H1 (cell line): ENCODE results near the gene DCAF6. TPM values are rescaled to one million over a fixed set of nuclear protein-coding genes. Genes with fewer than 3 reads are reported as not detected.

Experiments used
- CTCF ChIA-PET: fragments of 300-600 bp; sonication (Branson Sonifier 250); formaldehyde crosslinking; loops from one replicate; lab custom pipeline; 2021; ENCODE audit not compliant: partially characterized antibody; lab: Charles Lee
- POLR2A ChIA-PET: fragments of 300-600 bp; sonication (Branson Sonifier 250); formaldehyde crosslinking; loops from one replicate; lab custom pipeline; 2021; ENCODE audit warnings: inconsistent platforms; ENCODE audit not compliant: partially characterized antibody; lab: Charles Lee
- DNase-seq, 2 experiments: peaks; one replicate each; pipeline versions ENCODE4 v3.0.0 to v3.0.0-alpha.2; 2010 to 2022; ENCODE audit warnings: low spot score in 2 of 2, low read depth in 1 of 2, mixed read lengths in 1 of 2
- FAIRE-seq: peaks from 2 replicates; lab custom pipeline; 2011; peaks lifted over from hg19 to GRCh38; lab: Jason Lieb, UNC
- H2AFZ ChIP-seq: 2 replicates; pipeline ENCODE4 v1.8.1; 2012; ENCODE audit warnings: low read length, inconsistent platforms
- H2AK5ac ChIP-seq: 2 replicates; pipeline ENCODE4 v1.6.1; 2013; ENCODE audit warnings: low read depth, low read length
- H2BK120ac ChIP-seq: replicated peaks from 2 replicates; pipeline ENCODE3; 2013; ENCODE audit warnings: low read depth, low read length, inconsistent platforms
- H2BK12ac ChIP-seq: 2 replicates; pipeline ENCODE4 v1.6.1; 2013; ENCODE audit warnings: low read depth, low read length
- H2BK15ac ChIP-seq: 2 replicates; pipeline ENCODE4 v1.6.1; 2013; ENCODE audit warnings: low read length
- H2BK20ac ChIP-seq: 2 replicates; pipeline ENCODE4 v1.6.1; 2013; ENCODE audit warnings: low read length
- H2BK5ac ChIP-seq: 2 replicates; pipeline ENCODE4 v1.6.1; 2013; ENCODE audit warnings: low read depth, low read length
- H3K14ac ChIP-seq: 2 replicates; pipeline ENCODE4 v1.6.1; 2013; ENCODE audit warnings: inconsistent platforms; ENCODE audit not compliant: insufficient read length
- H3K18ac ChIP-seq: 2 replicates; pipeline ENCODE4 v1.6.1; 2013; ENCODE audit warnings: low read length; ENCODE audit errors: extremely low read depth
- H3K23ac ChIP-seq: 2 replicates; pipeline ENCODE4 v1.6.1; 2013; ENCODE audit warnings: inconsistent platforms; ENCODE audit not compliant: insufficient read length
- H3K23me2 ChIP-seq: 2 replicates; pipeline ENCODE4 v1.6.1; 2013; ENCODE audit warnings: low read depth, low read length
- H3K27ac ChIP-seq: 2 replicates; pipeline ENCODE4 v1.6.1; 2011; ENCODE audit warnings: low read depth, low read length, inconsistent platforms
- H3K27me3 ChIP-seq, 4 experiments: replicated peaks in 1 of 4; 1 replicate in 1 of 4; 2 replicates in 3 of 4; pipeline versions ENCODE4 v1.6.1 to v1.8.1; 2011 to 2013; ENCODE audit warnings: low read length in 3 of 4, mild to moderate bottlenecking in 3 of 4, inconsistent platforms in 2 of 4, mixed read lengths in 2 of 4, moderate library complexity in 1 of 4; ENCODE audit not compliant: control insufficient read depth in 3 of 4, insufficient read depth in 3 of 4; ENCODE audit errors: extremely low read depth in 1 of 4
- H3K36me3 ChIP-seq, 4 experiments: 2 replicates each; pipeline versions ENCODE4 v1.6.1 to v1.8.1; 2011 to 2013; ENCODE audit warnings: mild to moderate bottlenecking in 4 of 4, low read length in 3 of 4, moderate library complexity in 2 of 4, control low read depth in 1 of 4, inconsistent platforms in 1 of 4; ENCODE audit not compliant: insufficient read depth in 4 of 4, control insufficient read depth in 2 of 4
- H3K4ac ChIP-seq: replicated peaks from 2 replicates; pipeline ENCODE3; 2013; ENCODE audit warnings: low read length, low read depth, mixed read lengths, inconsistent platforms; ENCODE audit not compliant: insufficient read length
- H3K4me1 ChIP-seq, 4 experiments: replicated peaks in 1 of 4; 1 replicate in 1 of 4; 2 replicates in 3 of 4; pipeline versions ENCODE4 v1.6.1 to v1.8.1; 2011 to 2013; ENCODE audit warnings: low read length in 3 of 4, inconsistent platforms in 2 of 4, mixed read lengths in 1 of 4; ENCODE audit not compliant: insufficient read depth in 4 of 4, control insufficient read depth in 3 of 4
- H3K4me2 ChIP-seq, 2 experiments: 2 replicates each; pipeline versions ENCODE4 v1.6.1 to v1.8.1; 2011 to 2013; ENCODE audit warnings: low read depth in 2 of 2, low read length in 2 of 2, control low read depth in 1 of 2, inconsistent platforms in 1 of 2, mild to moderate bottlenecking in 1 of 2; ENCODE audit not compliant: insufficient read depth in 1 of 2
- H3K4me3 ChIP-seq, 4 experiments: fragments of 200-600, 300-600 bp in 1 of 4; sonication (generic), shearing (Covaris generic), sonication (Bioruptor Twin) in 1 of 4; 2 replicates each; pipeline versions ENCODE4 v1.5.1 to v1.8.1; 2011 to 2016; ENCODE audit warnings: low read length in 4 of 4, low read depth in 3 of 4, control low read depth in 2 of 4, inconsistent platforms in 2 of 4, mild to moderate bottlenecking in 2 of 4, mixed read lengths in 1 of 4, moderate library complexity in 1 of 4; ENCODE audit not compliant: insufficient read depth in 2 of 4; ENCODE audit errors: extremely low read depth in 1 of 4
- H3K56ac ChIP-seq: replicated peaks from 2 replicates; pipeline ENCODE3; 2013; ENCODE audit warnings: low read depth, mild to moderate bottlenecking, mixed read lengths, low read length, inconsistent platforms; ENCODE audit not compliant: insufficient read length
- H3K79me1 ChIP-seq: 2 replicates; pipeline ENCODE4 v1.6.1; 2013; ENCODE audit warnings: low read depth, low read length, control low read depth
- H3K79me2 ChIP-seq, 2 experiments: 2 replicates each; pipeline versions ENCODE4 v1.6.1 to v1.8.1; 2012 to 2013; ENCODE audit warnings: low read length in 2 of 2, mild to moderate bottlenecking in 2 of 2, inconsistent platforms in 1 of 2; ENCODE audit not compliant: insufficient read depth in 2 of 2, control insufficient read depth in 1 of 2
- H3K9ac ChIP-seq, 4 experiments: replicated peaks in 1 of 4; 1 replicate in 1 of 4; 2 replicates in 3 of 4; pipeline versions ENCODE4 v1.6.1 to v1.8.1; 2011 to 2013; ENCODE audit warnings: low read depth in 3 of 4, low read length in 3 of 4, control low read depth in 2 of 4, mild to moderate bottlenecking in 2 of 4, moderate library complexity in 2 of 4, inconsistent platforms in 1 of 4; ENCODE audit errors: extremely low read depth in 1 of 4
- H3K9me3 ChIP-seq, 2 experiments: 2 replicates each; pipeline versions ENCODE4 v1.6.1 to v1.8.1; 2012 to 2013; ENCODE audit warnings: mild to moderate bottlenecking in 2 of 2, moderate library complexity in 2 of 2, control low read depth in 1 of 2, inconsistent platforms in 1 of 2, low read depth in 1 of 2, low read length in 1 of 2, mixed read lengths in 1 of 2; ENCODE audit not compliant: insufficient read depth in 2 of 2
- H4K20me1 ChIP-seq, 2 experiments: replicated peaks in 1 of 2; 2 replicates each; pipeline versions ENCODE3 to v1.8.1; 2011 to 2013; ENCODE audit warnings: inconsistent platforms in 2 of 2, low read length in 2 of 2, mild to moderate bottlenecking in 1 of 2; ENCODE audit not compliant: insufficient read depth in 2 of 2, control insufficient read depth in 1 of 2
- H4K5ac ChIP-seq: 2 replicates; pipeline ENCODE4 v1.6.1; 2013; ENCODE audit warnings: low read length, low read depth, mixed read lengths, inconsistent platforms; ENCODE audit not compliant: insufficient read length
- H4K8ac ChIP-seq: 2 replicates; pipeline ENCODE4 v1.8.0; 2013; ENCODE audit warnings: mild to moderate bottlenecking, moderate library complexity, low read length, inconsistent platforms; ENCODE audit not compliant: insufficient read depth; ENCODE audit errors: extremely low read depth
- H4K91ac ChIP-seq: replicated peaks from 2 replicates; pipeline ENCODE3; 2013; ENCODE audit warnings: low read length, mixed read lengths, inconsistent platforms; ENCODE audit not compliant: insufficient read length
- FOSL1 ChIP-seq: IDR thresholded peaks from 2 replicates; pipeline ENCODE4 v1.6.1; 2011; ENCODE audit warnings: mild to moderate bottlenecking, low read depth, low read length, moderate library complexity; ENCODE audit not compliant: insufficient read depth
- KDM4A ChIP-seq: IDR thresholded peaks from one replicate; pipeline ENCODE4 v1.7.1; 2012; ENCODE audit warnings: low read depth, mild to moderate bottlenecking, moderate library complexity, low read length, inconsistent platforms; ENCODE audit not compliant: severe bottlenecking
- MAX ChIP-seq: IDR thresholded peaks from 2 replicates; pipeline ENCODE4 v1.6.1; 2012; ENCODE audit warnings: inconsistent platforms
- NRF1 ChIP-seq: IDR thresholded peaks from 2 replicates; pipeline ENCODE4 v1.6.1; 2011; ENCODE audit warnings: mild to moderate bottlenecking, low read depth, low read length, improper control_type of control experiment
- POLR2AphosphoS5 ChIP-seq: IDR thresholded peaks from 2 replicates; pipeline ENCODE4 v1.6.1; 2011; ENCODE audit warnings: low read depth, low read length
- RXRA ChIP-seq: IDR thresholded peaks from 2 replicates; pipeline ENCODE4 v1.6.1; 2011; ENCODE audit warnings: low read depth, mild to moderate bottlenecking, low read length, moderate library complexity; ENCODE audit not compliant: insufficient read depth
- TAF7 ChIP-seq: optimal IDR thresholded peaks from 2 replicates; pipeline ENCODE3; 2011; ENCODE audit warnings: low read depth, mild to moderate bottlenecking, inconsistent platforms, low read length, moderate library complexity, borderline replicate concordance
- ZNF274 ChIP-seq: IDR thresholded peaks from 2 replicates; pipeline ENCODE4 v1.7.0; 2012; ENCODE audit warnings: low read length, borderline replicate concordance; ENCODE audit errors: extremely low read depth
- WGBS, 2 experiments: shearing (Covaris generic) in 1 of 2; methylation state at CpG; one replicate each; pipeline versions ENCODE4 v1.1.6 to v1.1.7; 2013 to 2015; ENCODE audit warnings: low lambda C conversion rate in 2 of 2, mixed read lengths in 2 of 2, inconsistent platforms in 1 of 2, low coverage in 1 of 2, missing lambda C conversion rate in 1 of 2; ENCODE audit not compliant: insufficient replicate concordance in 2 of 2, insufficient coverage in 1 of 2, insufficient read length in 1 of 2; ENCODE audit errors: extremely low coverage in 1 of 2, missing lambda C conversion rate in 1 of 2; 5-methylcytosine and 5-hydroxymethylcytosine counted together
- long read RNA-seq, 2 experiments: library from RNA in 1 of 2; library from capped mRNA in 1 of 2; stranded (forward); transcript quantifications; one replicate each; pipeline ENCODE4 v2.0.0, GENCODE V29; 2021; ENCODE audit warnings: inconsistent platforms in 1 of 2
- polyA minus RNA-seq, 3 experiments: library from RNA; depleted of rRNA, polyadenylated mRNA; stranded (reverse); fragments of >200 nt; gene quantifications; 1 replicate in 2 of 3; 2 replicates in 1 of 3; pipeline ENCODE4 v1.2.3, GENCODE V29; 2011
- polyA plus RNA-seq, 7 experiments: library from polyadenylated mRNA; depleted of rRNA in 3 of 7; stranded (reverse) in 5 of 7; unstranded in 2 of 7; fragments of >200 nt in 5 of 7; fragments of 200-250 nt in 2 of 7; gene quantifications; 1 replicate in 5 of 7; 2 replicates in 1 of 7; 4 replicates in 1 of 7; pipeline versions ENCODE4 v1.2.1 to v1.2.3, GENCODE V29; 2011 to 2013; ENCODE audit warnings: missing spikeins in 2 of 7, mixed read lengths in 2 of 7
- total RNA-seq: library from RNA; stranded (reverse); fragmentation: NEBNext Ultra II Directional; extraction: Animal tissue kit (Norgen Biotek cat#: 25700); gene quantifications from 2 replicates; pipeline ENCODE4 v1.2.1, GENCODE V29; 2021

Gene DCAF6
- 16.5 and 17.4 TPM in 2 replicates for total RNA-seq
- 10.0 and 12.3 TPM in 2 replicates for polyA plus RNA-seq (2011; rRNA removed)
- 15.3 TPM for polyA plus RNA-seq (2011; cell fraction: cytosol; rRNA removed)
- 8.2 TPM for polyA plus RNA-seq (2011; cell fraction: nucleus; rRNA removed)
- 8.4 to 13.3 TPM (median 11.4 TPM) in 4 replicates for polyA plus RNA-seq (2012, experiment 1 of 2)
- polyA plus RNA-seq (2012, experiment 2 of 2): 0.98 TPM
- 9.6 TPM for polyA plus RNA-seq (2013, experiment 1 of 2)
- polyA plus RNA-seq (2013, experiment 2 of 2): 10.4 TPM
- polyA minus RNA-seq (2011; rRNA and poly(A)+ RNA removed): 45.0 and 52.8 TPM in 2 replicates
- polyA minus RNA-seq (2011; cell fraction: cytosol; rRNA and poly(A)+ RNA removed): 17.0 TPM
- polyA minus RNA-seq (2011; cell fraction: nucleus; rRNA and poly(A)+ RNA removed): 58.0 TPM
- long read RNA-seq, experiment 1, partial matches to known transcripts: 6 of 7 reads
- long read RNA-seq, experiment 1, other reads (novel, unspliced or antisense): 1 of 7 reads
- long read RNA-seq, experiment 2, partial matches to known transcripts: 0 of 3 reads
- long read RNA-seq, experiment 2, other reads (novel, unspliced or antisense): 3 of 3 reads

GRCh38 chr1:167936068-167936929 is at the start of gene DCAF6:
Gene DCAF6, plus strand, starts transcription at chr1:167936683. Its CDS starts 229 bp downstream, at chr1:167936912.
- DNase-seq (peak; percentile 94 to 98), FAIRE-seq (peak; percentile 78)
- H4K20me1 ChIP-seq: no peaks in the 10 kb centered on the region
- no peaks in the 10 kb centered on the region for H3K27me3 ChIP-seq
- H3K79me1 ChIP-seq: no peaks in the 10 kb centered on the region
- H3K27ac ChIP-seq: peak within 1 kb of the TSS; percentile 93
- peak within 1 kb of the TSS; percentile 90 for H2AFZ ChIP-seq
- no peak within 1 kb of the TSS for H2BK20ac ChIP-seq
- H2BK12ac ChIP-seq: peak within 1 kb of the TSS; percentile 99
- peak within 1 kb of the TSS; percentile 74 for H3K56ac ChIP-seq
- peak within 1 kb of the TSS; percentile 90 to 95 (median 92) for H3K4me3 ChIP-seq
- peak within 1 kb of the TSS; percentile 98 for H2BK5ac ChIP-seq
- H2BK120ac ChIP-seq: peak within 1 kb of the TSS; percentile 61
- no peak within 1 kb of the TSS for H3K23ac ChIP-seq
- H2BK15ac ChIP-seq: peak within 1 kb of the TSS; percentile 89; the same call in 1 of the 2 replicates
- H4K5ac ChIP-seq: peak within 1 kb of the TSS; percentile 98
- H3K9ac ChIP-seq: peak within 1 kb of the TSS; percentile 88 to 100 (median 94)
- no peaks in the 10 kb centered on the region for H3K9me3 ChIP-seq
- POLR2A ChIA-PET: interaction anchor here (0.9 to 2.9 kb wide), 24 partner anchors 9 to 716 kb away, joined by 3 to 22 read pairs (median 4); partner anchors contain the start of genes ADCY10, MPZL1 and POU2F1
- peak within 1 kb of the TSS; percentile 75 for H4K91ac ChIP-seq
- peaks cover 9% of the 10 kb centered on the region for H3K23me2 ChIP-seq
- H2AK5ac ChIP-seq: peak within 1 kb of the TSS; percentile 55; the same call in 1 of the 2 replicates
- peaks cover 0 to 4% (median 0%) of the 10 kb centered on the region in 4 experiments; a peak in 2 of 7 replicates for H3K4me1 ChIP-seq
- no peak within 1 kb of the TSS for H3K14ac ChIP-seq
- peak within 1 kb of the TSS; percentile 94 for H4K8ac ChIP-seq
- peak within 1 kb of the TSS; percentile 78 for H3K4ac ChIP-seq
- no peaks in the 10 kb centered on the region for H3K36me3 ChIP-seq
- WGBS, 2 experiments: 1% methylated on average over 43 of the region's 58 CpGs; no CpG with 5 or more reads in 1 of the 2 experiments
- CTCF ChIA-PET: interaction anchor here (0.8 to 1.5 kb wide), 4 partner anchors 11 to 139 kb away, joined by 3 read pairs; no protein-coding TSS in a partner anchor
- peaks cover 0 to 53% of the 10 kb centered on the region in 2 experiments; a peak in 3 of 4 replicates for H3K79me2 ChIP-seq
- peak within 1 kb of the TSS; percentile 92 for H3K18ac ChIP-seq
- peak within 1 kb of the TSS; percentile 88 to 95 for H3K4me2 ChIP-seq
- TF ChIP-seq FOSL1: no peak
- no peak for TF ChIP-seq ZNF274
- peak; percentile 64 for TF ChIP-seq TAF7
- no peak for TF ChIP-seq MAX
- no peak for TF ChIP-seq RXRA
- peak; percentile 93 for TF ChIP-seq NRF1
- peak; percentile 14 for TF ChIP-seq KDM4A
- peak; percentile 94 for TF ChIP-seq POLR2AphosphoS5
